Activated CD4-positive, alpha-beta memory T cell treated with anti-CD3 and anti-CD28 coated beads, Interleukin-2, amount 10 ng/mL, durations not matched to agents 7 days and 5 days (primary cell): ENCODE results near the gene EDARADD. TPM values are rescaled to one million over a fixed set of nuclear protein-coding genes. Genes with fewer than 3 reads are reported as not detected.

Source experiments
- CTCF ChIA-PET: fragments of 350-600 bp; sonication (Branson Sonifier 250); formaldehyde crosslinking; loops from one replicate; lab custom pipeline; 2021; ENCODE audit warnings: antibody characterized with exemption, inconsistent platforms; lab: Charles Lee
- POLR2A ChIA-PET: fragments of 350-600 bp; sonication (Branson Sonifier 250); formaldehyde crosslinking; loops from one replicate; lab custom pipeline; 2021; ENCODE audit warnings: antibody characterized with exemption; lab: Charles Lee
- DNase-seq: peaks from one replicate; pipeline ENCODE4 v3.0.0-alpha.2; 2020
- H3K27ac Mint-ChIP-seq: one replicate; pipeline ENCODE4 v1.8.0; 2021; ENCODE audit warnings: mild to moderate bottlenecking, mixed read lengths
- H3K27me3 Mint-ChIP-seq: one replicate; pipeline ENCODE4 v1.8.0; 2021; ENCODE audit warnings: mixed read lengths
- H3K36me3 Mint-ChIP-seq: one replicate; pipeline ENCODE4 v1.8.0; 2021; ENCODE audit warnings: low read depth, mixed read lengths
- H3K4me1 Mint-ChIP-seq: one replicate; pipeline ENCODE4 v1.8.0; 2021; ENCODE audit warnings: mixed read lengths
- H3K4me3 Mint-ChIP-seq: one replicate; pipeline ENCODE4 v1.8.0; 2021; ENCODE audit warnings: mild to moderate bottlenecking, mixed read lengths
- H3K9me3 Mint-ChIP-seq: one replicate; pipeline ENCODE4 v1.8.0; 2021; ENCODE audit warnings: mixed read lengths
- total RNA-seq, 2 experiments: library from RNA; stranded (reverse); gene quantifications; one replicate each; pipeline ENCODE4 v1.2.3, GENCODE V29; 2021

Gene EDARADD
- total RNA-seq, 2 experiments from 2014 or later = 5.4 to 6.2 TPM

GRCh38 chr1:236422517-236422876, 28.4 kb downstream of the EDARADD start:
- CTCF ChIA-PET = no interaction called here
- Mint-ChIP-seq H3K27me3 (no peaks in the 10 kb centered on the region), H3K4me1 (peaks cover 13% of the 10 kb centered on the region), H3K9me3 (no peaks in the 10 kb centered on the region), H3K4me3 (no peak overlapping the region), H3K27ac (no peak overlapping the region), H3K36me3 (peaks cover 4% of the 10 kb centered on the region)
- POLR2A ChIA-PET = no interaction called here
- no peak for DNase-seq

GRCh38 chr1:236425031-236425663, 31.1 kb downstream of the EDARADD start:
- POLR2A ChIA-PET = interaction anchor here (0.7 kb wide), 1 partner anchor 565 kb away, joined by 3 read pairs; no protein-coding TSS in a partner anchor
- no peak overlapping the region for H3K27ac Mint-ChIP-seq
- H3K4me1 Mint-ChIP-seq = peaks cover 13% of the 10 kb centered on the region
- H3K36me3 Mint-ChIP-seq = peaks cover 7% of the 10 kb centered on the region
- no peaks in the 10 kb centered on the region for H3K27me3 Mint-ChIP-seq
- peak; percentile 22 for DNase-seq
- CTCF ChIA-PET = no interaction called here
- no peaks in the 10 kb centered on the region for H3K9me3 Mint-ChIP-seq
- H3K4me3 Mint-ChIP-seq = no peak overlapping the region

DNA sequence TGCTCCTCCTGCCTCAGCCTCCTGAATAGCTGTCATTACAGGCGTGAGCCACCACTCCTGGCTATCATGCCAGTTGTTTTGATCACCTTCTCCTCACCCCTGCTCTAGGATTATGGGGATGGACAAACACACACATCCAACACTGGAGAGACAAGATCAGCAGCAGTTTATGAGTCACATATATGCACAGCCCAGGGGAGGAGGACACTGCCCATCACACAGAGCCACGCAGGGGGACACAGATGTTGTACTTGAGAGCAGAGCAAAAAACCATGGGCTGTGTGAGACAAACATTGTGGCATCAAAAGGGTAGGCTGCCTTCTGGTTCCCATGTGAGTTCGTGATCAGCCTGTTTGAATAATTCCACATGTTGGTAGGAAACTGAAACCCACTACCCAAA, 32.1 kb downstream of the EDARADD start:
- H3K36me3 Mint-ChIP-seq = peaks cover 3% of the 10 kb centered on the region
- DNase-seq = no peak
- no peak overlapping the region for H3K27ac Mint-ChIP-seq
- CTCF ChIA-PET = no interaction called here
- no peaks in the 10 kb centered on the region for H3K9me3 Mint-ChIP-seq
- no peak overlapping the region for H3K4me3 Mint-ChIP-seq
- H3K27me3 Mint-ChIP-seq = no peaks in the 10 kb centered on the region
- POLR2A ChIA-PET = no interaction called here
- peaks cover 13% of the 10 kb centered on the region for H3K4me1 Mint-ChIP-seq

DNA sequence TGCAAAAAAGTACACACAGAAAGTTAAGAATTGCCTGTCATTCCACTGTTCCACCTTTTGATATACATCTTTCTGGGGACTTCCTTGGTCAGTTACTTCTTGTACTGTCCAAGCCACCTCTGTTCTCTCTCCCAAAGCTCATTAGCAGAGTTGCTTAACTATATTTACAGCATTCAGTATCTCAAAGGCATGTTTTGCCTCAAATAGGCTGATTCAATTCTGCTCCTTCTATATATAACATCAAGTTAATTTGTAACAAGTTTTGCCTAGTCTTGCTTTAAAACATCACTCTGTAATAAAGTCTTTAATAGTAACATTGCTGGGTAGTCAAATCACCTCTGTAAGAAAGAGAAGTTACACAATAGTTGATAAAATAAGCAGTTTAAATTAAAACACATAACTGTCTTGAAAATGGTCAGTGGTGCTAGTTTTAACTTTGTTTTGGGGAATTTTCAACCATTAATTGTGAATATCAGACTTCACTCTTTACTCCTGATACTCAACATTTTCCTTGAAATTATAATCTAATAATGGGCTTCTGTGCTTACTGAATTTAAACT, 35.7 kb downstream of the EDARADD start:
- no peaks in the 10 kb centered on the region for H3K27me3 Mint-ChIP-seq
- no peak overlapping the region for H3K27ac Mint-ChIP-seq
- no peak for DNase-seq
- ChIA-PET POLR2A (no interaction called here), CTCF (no interaction called here)
- no peak overlapping the region for H3K4me3 Mint-ChIP-seq
- H3K9me3 Mint-ChIP-seq = no peaks in the 10 kb centered on the region
- peaks cover 8% of the 10 kb centered on the region for H3K4me1 Mint-ChIP-seq
- H3K36me3 Mint-ChIP-seq = peaks cover 3% of the 10 kb centered on the region

- peaks cover 16% of the 10 kb centered on the region for H3K36me3 Mint-ChIP-seq
- POLR2A ChIA-PET = no interaction called here
- H3K9me3 Mint-ChIP-seq = no peaks in the 10 kb centered on the region
- H3K4me1 Mint-ChIP-seq = no peaks in the 10 kb centered on the region
- H3K4me3 Mint-ChIP-seq = no peak overlapping the region
- CTCF ChIA-PET = no interaction called here
- no peaks in the 10 kb centered on the region for H3K27me3 Mint-ChIP-seq
- no peak overlapping the region for H3K27ac Mint-ChIP-seq
- DNase-seq = no peak
These were observed 39.8 kb downstream of the EDARADD start for GRCh38 chr1:236433819-236434315.

DNA sequence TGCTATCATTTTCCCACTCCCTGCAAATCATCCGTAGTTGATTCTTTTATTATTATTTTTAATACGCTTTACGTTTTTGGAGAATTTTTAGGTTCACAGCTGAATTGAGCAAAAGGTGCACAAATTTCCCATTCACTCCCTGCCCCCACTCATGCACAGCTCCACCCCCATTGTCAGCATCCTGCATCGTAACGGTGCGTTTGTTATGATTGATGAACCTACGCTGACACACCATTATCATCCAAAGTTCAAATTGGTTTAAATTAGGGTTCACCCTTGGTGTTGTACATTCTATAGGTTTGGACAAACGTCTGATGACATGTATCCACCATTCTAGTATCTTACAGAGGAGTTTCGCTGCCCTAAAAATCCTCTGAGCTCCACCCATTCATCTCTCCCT, 44.5 kb downstream of the EDARADD start:
- Mint-ChIP-seq H3K9me3 (no peaks in the 10 kb centered on the region), H3K27me3 (no peaks in the 10 kb centered on the region), H3K36me3 (peaks cover 16% of the 10 kb centered on the region), H3K4me1 (no peaks in the 10 kb centered on the region), H3K4me3 (no peak overlapping the region), H3K27ac (no peak overlapping the region)
- no peak for DNase-seq
- CTCF ChIA-PET = no interaction called here
- POLR2A ChIA-PET = no interaction called here

DNA sequence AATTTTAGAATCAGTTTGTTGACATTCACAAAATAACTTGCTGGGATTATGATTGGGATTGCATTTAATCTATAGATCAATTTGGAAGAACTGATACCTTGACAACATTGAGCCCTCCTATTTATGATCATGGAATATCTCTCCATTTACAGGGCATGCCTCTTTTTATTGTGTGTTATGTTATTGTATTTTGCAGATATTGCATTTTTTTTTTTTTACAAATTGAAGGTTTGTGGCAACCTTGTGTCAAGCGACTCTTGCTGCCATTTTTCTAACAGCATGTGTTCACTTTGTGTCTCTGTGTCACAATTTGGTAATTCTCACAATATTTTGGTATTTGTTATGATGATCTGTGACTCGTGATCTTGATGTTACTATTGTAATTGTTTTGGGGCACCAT, 46.3 kb downstream of the EDARADD start:
- no peak overlapping the region for H3K4me3 Mint-ChIP-seq

GRCh38 chr1:236450779-236451178, 56.7 kb downstream of the EDARADD start:
- no peak for DNase-seq
- CTCF ChIA-PET = interaction anchor here (1.0 to 1.9 kb wide), 5 partner anchors 9 to 344 kb away, joined by 3 to 7 read pairs (median 4); no protein-coding TSS in a partner anchor
- H3K36me3 Mint-ChIP-seq = peaks cover 3% of the 10 kb centered on the region
- no peak overlapping the region for H3K27ac Mint-ChIP-seq
- H3K4me1 Mint-ChIP-seq = peaks cover 2% of the 10 kb centered on the region
- no peak overlapping the region for H3K4me3 Mint-ChIP-seq
- H3K27me3 Mint-ChIP-seq = no peaks in the 10 kb centered on the region
- POLR2A ChIA-PET = no interaction called here
- H3K9me3 Mint-ChIP-seq = no peaks in the 10 kb centered on the region

More for the DNA sequence above, 46.3 kb downstream of the EDARADD start:
- ChIA-PET CTCF (interaction anchor here (1.6 kb wide), 1 partner anchor 12 kb away, joined by 5 read pairs; no protein-coding TSS in a partner anchor), POLR2A (no interaction called here)
- H3K36me3 Mint-ChIP-seq = peaks cover 16% of the 10 kb centered on the region
- H3K4me1 Mint-ChIP-seq = no peaks in the 10 kb centered on the region
- no peak overlapping the region for H3K27ac Mint-ChIP-seq
- H3K9me3 Mint-ChIP-seq = no peaks in the 10 kb centered on the region
- no peak for DNase-seq
- no peaks in the 10 kb centered on the region for H3K27me3 Mint-ChIP-seq

GRCh38 chr1:236451796-236452373, 57.8 kb downstream of the EDARADD start:
- no peak overlapping the region for H3K27ac Mint-ChIP-seq
- peaks cover 10% of the 10 kb centered on the region for H3K4me1 Mint-ChIP-seq
- CTCF ChIA-PET = interaction anchor here (0.6 to 1.9 kb wide), 13 partner anchors 10 to 349 kb away, joined by 3 to 7 read pairs (median 3); no protein-coding TSS in a partner anchor
- no peaks in the 10 kb centered on the region for H3K9me3 Mint-ChIP-seq
- POLR2A ChIA-PET = no interaction called here
- H3K36me3 Mint-ChIP-seq = peaks cover 3% of the 10 kb centered on the region
- no peak overlapping the region for H3K4me3 Mint-ChIP-seq
- no peaks in the 10 kb centered on the region for H3K27me3 Mint-ChIP-seq
- DNase-seq = peak; percentile 55

DNA sequence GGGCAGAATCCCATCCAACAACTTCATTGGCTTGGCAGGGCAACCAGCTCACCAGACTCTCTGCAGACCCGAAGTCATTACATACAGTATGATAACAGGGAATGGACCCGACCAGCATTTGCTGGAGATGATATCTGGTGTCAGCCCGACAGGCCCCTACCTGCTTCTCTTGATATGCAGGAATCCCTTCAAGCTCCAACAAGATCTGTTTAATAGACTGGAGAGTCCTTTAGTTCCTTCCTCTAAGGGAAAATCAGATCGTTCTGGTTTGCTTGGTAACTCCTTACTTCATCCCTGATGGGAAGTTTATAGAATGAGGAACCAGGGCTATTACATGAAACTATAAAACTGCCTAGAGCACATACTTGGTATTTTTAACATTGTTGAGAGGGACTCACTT, 61.2 kb downstream of the EDARADD start:
- ChIA-PET CTCF (no interaction called here), POLR2A (no interaction called here)
- no peak overlapping the region for H3K4me3 Mint-ChIP-seq

DNA sequence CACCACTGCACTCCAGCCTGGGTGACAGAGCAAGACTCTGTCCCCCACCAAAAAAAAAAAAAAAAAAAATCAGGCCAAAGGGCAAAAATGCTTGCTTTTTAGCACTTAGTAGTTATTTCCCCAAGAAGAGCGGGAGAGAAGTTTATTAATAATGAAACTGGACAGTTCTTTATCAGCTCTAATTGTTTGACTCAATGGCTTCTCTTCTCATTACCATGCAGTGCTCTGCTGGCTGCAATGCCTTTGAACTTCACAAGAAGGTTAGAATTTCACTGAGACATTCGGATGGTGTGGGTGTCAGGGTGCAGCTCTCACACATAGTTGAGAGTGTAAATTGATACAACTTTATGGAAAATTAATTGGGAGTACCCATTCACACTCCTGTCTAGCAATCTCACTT, 63.7 kb downstream of the EDARADD start:
- no peaks in the 10 kb centered on the region for H3K27me3 Mint-ChIP-seq
- H3K4me3 Mint-ChIP-seq = no peak overlapping the region
- POLR2A ChIA-PET = no interaction called here
- CTCF ChIA-PET = no interaction called here
- no peaks in the 10 kb centered on the region for H3K36me3 Mint-ChIP-seq
- no peak overlapping the region for H3K27ac Mint-ChIP-seq
- no peaks in the 10 kb centered on the region for H3K9me3 Mint-ChIP-seq
- DNase-seq = no peak
- H3K4me1 Mint-ChIP-seq = peaks cover 20% of the 10 kb centered on the region

More for the DNA sequence above, 61.2 kb downstream of the EDARADD start:
- no peak for DNase-seq
- Mint-ChIP-seq H3K27me3 (no peaks in the 10 kb centered on the region), H3K4me1 (peaks cover 20% of the 10 kb centered on the region), H3K9me3 (no peaks in the 10 kb centered on the region), H3K27ac (no peak overlapping the region), H3K36me3 (peaks cover 3% of the 10 kb centered on the region)

GRCh38 chr1:236458996-236459395, 64.9 kb downstream of the EDARADD start:
- CTCF ChIA-PET = interaction anchor here (0.6 kb wide), 1 partner anchor 394 kb away, joined by 3 read pairs; the partner anchor contains the start of gene NID1
- H3K9me3 Mint-ChIP-seq = no peaks in the 10 kb centered on the region
- H3K27me3 Mint-ChIP-seq = no peaks in the 10 kb centered on the region
- H3K4me3 Mint-ChIP-seq = no peak overlapping the region
- no peak overlapping the region for H3K27ac Mint-ChIP-seq
- POLR2A ChIA-PET = interaction anchor here (0.6 kb wide), 1 partner anchor 65 kb away, joined by 3 read pairs; the partner anchor contains the start of gene LGALS8
- DNase-seq = no peak
- H3K36me3 Mint-ChIP-seq = no peaks in the 10 kb centered on the region
- H3K4me1 Mint-ChIP-seq = peaks cover 20% of the 10 kb centered on the region

DNA sequence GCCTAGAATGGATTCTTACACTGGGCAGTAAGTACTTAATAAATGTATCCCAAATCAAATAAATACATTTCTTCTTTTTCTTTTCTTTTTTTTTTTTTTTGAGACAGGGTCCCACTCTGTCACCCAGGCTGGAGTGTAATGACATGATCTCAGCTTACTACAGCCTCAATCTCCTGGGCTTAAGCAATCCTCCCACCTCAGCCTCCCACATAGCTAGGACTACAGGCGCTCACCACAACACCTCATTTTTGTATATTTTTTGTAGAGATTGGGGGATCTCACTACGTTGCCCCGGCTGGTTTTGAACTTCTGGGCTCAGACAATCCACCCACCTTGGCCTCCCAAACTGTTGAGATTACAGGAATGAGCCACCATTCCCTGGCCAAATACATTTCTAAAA, 66.0 kb downstream of the EDARADD start:
- DNase-seq = no peak
- Mint-ChIP-seq H3K27ac (no peak overlapping the region), H3K27me3 (no peaks in the 10 kb centered on the region), H3K36me3 (no peaks in the 10 kb centered on the region), H3K9me3 (no peaks in the 10 kb centered on the region), H3K4me3 (no peak overlapping the region), H3K4me1 (peaks cover 25% of the 10 kb centered on the region)
- ChIA-PET CTCF (interaction anchor here (0.6 kb wide), 1 partner anchor 288 kb away, joined by 3 read pairs; no protein-coding TSS in a partner anchor), POLR2A (no interaction called here)
